ENCODE results near the gene COL13A1.

The COL13A1 gene

DNA sequence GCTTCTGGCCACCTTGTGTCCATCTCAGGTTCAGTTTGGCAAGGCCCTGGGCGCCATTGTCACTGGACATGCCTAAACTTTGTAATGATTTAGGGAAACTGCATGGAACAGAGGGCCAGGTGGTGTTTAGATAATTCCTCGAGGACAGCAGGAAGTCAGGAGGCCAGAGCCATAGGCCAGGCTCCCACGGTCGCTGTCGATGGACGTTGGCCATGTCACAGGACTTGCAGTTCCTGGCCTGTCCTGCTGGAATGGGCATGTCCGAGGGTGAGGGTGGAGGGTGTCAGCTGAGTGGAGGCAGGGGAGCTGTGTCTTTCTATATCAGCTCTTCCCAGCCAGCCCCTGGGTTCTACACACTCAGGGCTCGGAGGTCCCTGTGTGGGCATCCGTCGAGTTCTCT is 143.1 kb downstream of the COL13A1 start:
- ATAC-seq, result no peak; the same call in 2 of the 3 replicates
- TF ChIP-seq ZNF8 (CRISPR knock-in tag; IDR thresholded peaks at IDR 0.05) (no peak), ESRRG (CRISPR knock-in tag; IDR thresholded peaks at IDR 0.05) (no peak), TOX (CRISPR knock-in tag; IDR thresholded peaks at IDR 0.05; ENCODE audit: borderline replicate concordance) (no peak), SNAI2 (CRISPR knock-in tag; IDR thresholded peaks at IDR 0.05) (no peak), GLIS3 (CRISPR knock-in tag; IDR thresholded peaks at IDR 0.05) (no peak), ZC3H10 (CRISPR knock-in tag; IDR thresholded peaks at IDR 0.05) (no peak), PPARA (CRISPR knock-in tag; IDR thresholded peaks at IDR 0.05; ENCODE audit: borderline replicate concordance) (no peak), ZNF565 (CRISPR knock-in tag; conservative IDR thresholded peaks at IDR 0.05; ENCODE audit: low read depth) (no peak), CSDC2 (CRISPR knock-in tag; IDR thresholded peaks at IDR 0.05) (no peak), ZFP3 (CRISPR knock-in tag; IDR thresholded peaks at IDR 0.05) (no peak), OSR1 (CRISPR knock-in tag; IDR thresholded peaks at IDR 0.05) (no peak), ZNF70 (CRISPR knock-in tag; IDR thresholded peaks at IDR 0.05) (no peak), ZFP30 (CRISPR knock-in tag; IDR thresholded peaks at IDR 0.05) (no peak), BACH2 (CRISPR knock-in tag; IDR thresholded peaks at IDR 0.05; ENCODE audit: borderline replicate concordance) (no peak), RARB (CRISPR knock-in tag; IDR thresholded peaks at IDR 0.05) (no peak)
- TF ChIP-seq, protein P1, sequence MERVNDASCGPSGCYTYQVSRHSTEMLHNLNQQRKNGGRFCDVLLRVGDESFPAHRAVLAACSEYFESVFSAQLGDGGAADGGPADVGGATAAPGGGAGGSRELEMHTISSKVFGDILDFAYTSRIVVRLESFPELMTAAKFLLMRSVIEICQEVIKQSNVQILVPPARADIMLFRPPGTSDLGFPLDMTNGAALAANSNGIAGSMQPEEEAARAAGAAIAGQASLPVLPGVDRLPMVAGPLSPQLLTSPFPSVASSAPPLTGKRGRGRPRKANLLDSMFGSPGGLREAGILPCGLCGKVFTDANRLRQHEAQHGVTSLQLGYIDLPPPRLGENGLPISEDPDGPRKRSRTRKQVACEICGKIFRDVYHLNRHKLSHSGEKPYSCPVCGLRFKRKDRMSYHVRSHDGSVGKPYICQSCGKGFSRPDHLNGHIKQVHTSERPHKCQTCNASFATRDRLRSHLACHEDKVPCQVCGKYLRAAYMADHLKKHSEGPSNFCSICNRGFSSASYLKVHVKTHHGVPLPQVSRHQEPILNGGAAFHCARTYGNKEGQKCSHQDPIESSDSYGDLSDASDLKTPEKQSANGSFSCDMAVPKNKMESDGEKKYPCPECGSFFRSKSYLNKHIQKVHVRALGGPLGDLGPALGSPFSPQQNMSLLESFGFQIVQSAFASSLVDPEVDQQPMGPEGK (CRISPR knock-in tag; IDR thresholded peaks at IDR 0.05; ENCODE audit: borderline replicate concordance), result no peak
- TF ChIP-seq, protein P2, sequence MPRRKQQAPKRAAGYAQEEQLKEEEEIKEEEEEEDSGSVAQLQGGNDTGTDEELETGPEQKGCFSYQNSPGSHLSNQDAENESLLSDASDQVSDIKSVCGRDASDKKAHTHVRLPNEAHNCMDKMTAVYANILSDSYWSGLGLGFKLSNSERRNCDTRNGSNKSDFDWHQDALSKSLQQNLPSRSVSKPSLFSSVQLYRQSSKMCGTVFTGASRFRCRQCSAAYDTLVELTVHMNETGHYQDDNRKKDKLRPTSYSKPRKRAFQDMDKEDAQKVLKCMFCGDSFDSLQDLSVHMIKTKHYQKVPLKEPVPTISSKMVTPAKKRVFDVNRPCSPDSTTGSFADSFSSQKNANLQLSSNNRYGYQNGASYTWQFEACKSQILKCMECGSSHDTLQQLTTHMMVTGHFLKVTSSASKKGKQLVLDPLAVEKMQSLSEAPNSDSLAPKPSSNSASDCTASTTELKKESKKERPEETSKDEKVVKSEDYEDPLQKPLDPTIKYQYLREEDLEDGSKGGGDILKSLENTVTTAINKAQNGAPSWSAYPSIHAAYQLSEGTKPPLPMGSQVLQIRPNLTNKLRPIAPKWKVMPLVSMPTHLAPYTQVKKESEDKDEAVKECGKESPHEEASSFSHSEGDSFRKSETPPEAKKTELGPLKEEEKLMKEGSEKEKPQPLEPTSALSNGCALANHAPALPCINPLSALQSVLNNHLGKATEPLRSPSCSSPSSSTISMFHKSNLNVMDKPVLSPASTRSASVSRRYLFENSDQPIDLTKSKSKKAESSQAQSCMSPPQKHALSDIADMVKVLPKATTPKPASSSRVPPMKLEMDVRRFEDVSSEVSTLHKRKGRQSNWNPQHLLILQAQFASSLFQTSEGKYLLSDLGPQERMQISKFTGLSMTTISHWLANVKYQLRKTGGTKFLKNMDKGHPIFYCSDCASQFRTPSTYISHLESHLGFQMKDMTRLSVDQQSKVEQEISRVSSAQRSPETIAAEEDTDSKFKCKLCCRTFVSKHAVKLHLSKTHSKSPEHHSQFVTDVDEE (CRISPR knock-in tag; IDR thresholded peaks at IDR 0.05), result no peak
- TF ChIP-seq, protein P3, sequence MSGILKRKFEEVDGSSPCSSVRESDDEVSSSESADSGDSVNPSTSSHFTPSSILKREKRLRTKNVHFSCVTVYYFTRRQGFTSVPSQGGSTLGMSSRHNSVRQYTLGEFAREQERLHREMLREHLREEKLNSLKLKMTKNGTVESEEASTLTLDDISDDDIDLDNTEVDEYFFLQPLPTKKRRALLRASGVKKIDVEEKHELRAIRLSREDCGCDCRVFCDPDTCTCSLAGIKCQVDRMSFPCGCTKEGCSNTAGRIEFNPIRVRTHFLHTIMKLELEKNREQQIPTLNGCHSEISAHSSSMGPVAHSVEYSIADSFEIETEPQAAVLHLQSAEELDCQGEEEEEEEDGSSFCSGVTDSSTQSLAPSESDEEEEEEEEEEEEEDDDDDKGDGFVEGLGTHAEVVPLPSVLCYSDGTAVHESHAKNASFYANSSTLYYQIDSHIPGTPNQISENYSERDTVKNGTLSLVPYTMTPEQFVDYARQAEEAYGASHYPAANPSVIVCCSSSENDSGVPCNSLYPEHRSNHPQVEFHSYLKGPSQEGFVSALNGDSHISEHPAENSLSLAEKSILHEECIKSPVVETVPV (CRISPR knock-in tag; IDR thresholded peaks at IDR 0.05), result no peak

DNA sequence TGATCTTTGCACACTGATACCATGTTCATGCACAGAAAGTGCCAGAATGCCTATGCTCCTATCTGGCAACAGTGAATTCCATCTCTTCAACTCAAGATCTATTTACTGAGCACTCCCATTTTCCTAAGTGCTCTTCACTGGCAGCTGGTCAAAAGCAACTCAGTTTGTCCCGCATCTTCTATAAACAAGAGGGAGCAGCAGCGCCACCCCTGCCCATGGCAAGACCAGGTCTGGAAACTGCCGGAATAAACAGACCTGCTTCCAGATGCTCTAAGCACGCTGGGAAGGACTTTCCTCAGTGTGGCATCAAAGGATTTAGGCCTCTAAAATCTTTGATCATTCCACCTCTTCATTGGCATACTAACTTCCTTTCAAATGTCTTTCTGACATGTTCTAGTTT is 146.6 kb downstream of the COL13A1 start:
- ATAC-seq, result no peak
- TF ChIP-seq RARB (CRISPR knock-in tag; IDR thresholded peaks at IDR 0.05) (no peak), ISL1 (CRISPR knock-in tag; IDR thresholded peaks at IDR 0.05) (no peak), ZNF8 (CRISPR knock-in tag; IDR thresholded peaks at IDR 0.05) (no peak), ARNTL (CRISPR knock-in tag; IDR thresholded peaks at IDR 0.05; ENCODE audit: borderline replicate concordance, low read depth) (no peak), GLIS3 (CRISPR knock-in tag; IDR thresholded peaks at IDR 0.05) (no peak), OSR1 (CRISPR knock-in tag; IDR thresholded peaks at IDR 0.05) (no peak), ESRRG (CRISPR knock-in tag; IDR thresholded peaks at IDR 0.05) (no peak), ZNF565 (CRISPR knock-in tag; conservative IDR thresholded peaks at IDR 0.05; ENCODE audit: low read depth) (no peak), TOX (CRISPR knock-in tag; IDR thresholded peaks at IDR 0.05; ENCODE audit: borderline replicate concordance) (no peak), SNAI2 (CRISPR knock-in tag; IDR thresholded peaks at IDR 0.05) (no peak), CSDC2 (CRISPR knock-in tag; IDR thresholded peaks at IDR 0.05) (no peak)
- TF ChIP-seq, protein P2 (CRISPR knock-in tag; IDR thresholded peaks at IDR 0.05), result no peak
- TF ChIP-seq, protein P4, sequence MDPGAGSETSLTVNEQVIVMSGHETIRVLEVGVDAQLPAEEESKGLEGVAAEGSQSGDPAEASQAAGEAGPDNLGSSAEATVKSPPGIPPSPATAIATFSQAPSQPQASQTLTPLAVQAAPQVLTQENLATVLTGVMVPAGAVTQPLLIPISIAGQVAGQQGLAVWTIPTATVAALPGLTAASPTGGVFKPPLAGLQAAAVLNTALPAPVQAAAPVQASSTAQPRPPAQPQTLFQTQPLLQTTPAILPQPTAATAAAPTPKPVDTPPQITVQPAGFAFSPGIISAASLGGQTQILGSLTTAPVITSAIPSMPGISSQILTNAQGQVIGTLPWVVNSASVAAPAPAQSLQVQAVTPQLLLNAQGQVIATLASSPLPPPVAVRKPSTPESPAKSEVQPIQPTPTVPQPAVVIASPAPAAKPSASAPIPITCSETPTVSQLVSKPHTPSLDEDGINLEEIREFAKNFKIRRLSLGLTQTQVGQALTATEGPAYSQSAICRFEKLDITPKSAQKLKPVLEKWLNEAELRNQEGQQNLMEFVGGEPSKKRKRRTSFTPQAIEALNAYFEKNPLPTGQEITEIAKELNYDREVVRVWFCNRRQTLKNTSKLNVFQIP (CRISPR knock-in tag; IDR thresholded peaks at IDR 0.05; ENCODE audit: borderline replicate concordance, low read depth), result no peak
- TF ChIP-seq, protein P1 (CRISPR knock-in tag; IDR thresholded peaks at IDR 0.05; ENCODE audit: borderline replicate concordance), result no peak
- TF ChIP-seq, protein P3 (CRISPR knock-in tag; IDR thresholded peaks at IDR 0.05), result no peak

Measured in SK-N-SH treated with all-trans-retinoic acid at 6 μM for 48 hours (cell line).